Anterior cingulate cortex (tissue), 58 donors: ENCODE data around the gene SAA1.
"Not testable (repeated sequence)": the region's sequence is repeated elsewhere in the genome, so short reads cannot be mapped to it uniquely, and the experiment has no call there.

Experiments
- DNase-seq, 58 donors: peaks; one replicate each; lab custom pipeline; 2025; lab: John Stamatoyannopoulos, UW

SAA1 gene

DNA sequence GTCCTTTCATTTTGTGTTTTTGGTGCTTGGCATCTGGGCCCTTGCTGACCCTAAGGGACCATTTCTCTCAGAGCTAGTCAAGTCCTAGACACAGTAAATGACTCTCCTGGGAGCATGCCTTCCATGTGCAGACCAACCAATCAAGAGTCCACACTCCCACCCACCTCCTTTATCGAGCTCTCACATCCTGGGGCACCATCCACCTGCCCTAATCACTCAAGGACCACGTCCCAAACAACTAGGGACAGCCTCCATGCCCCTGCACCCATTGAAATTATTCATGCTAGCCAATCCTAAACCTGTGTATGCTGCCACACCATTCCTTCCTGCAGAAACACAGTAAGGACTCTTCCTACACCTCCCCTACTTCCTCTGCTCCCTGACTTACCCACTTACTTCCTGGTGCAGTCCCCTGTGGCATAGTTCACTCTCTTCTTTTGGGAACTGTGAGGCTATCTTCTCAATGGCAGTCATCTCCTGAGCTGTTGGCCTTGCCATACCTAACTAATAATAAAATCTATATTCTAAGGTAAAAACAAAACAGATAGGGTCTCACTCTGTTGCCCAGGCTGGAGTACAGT, 11.2 kb upstream of the SAA1 start:
- no peak for DNase-seq

DNA sequence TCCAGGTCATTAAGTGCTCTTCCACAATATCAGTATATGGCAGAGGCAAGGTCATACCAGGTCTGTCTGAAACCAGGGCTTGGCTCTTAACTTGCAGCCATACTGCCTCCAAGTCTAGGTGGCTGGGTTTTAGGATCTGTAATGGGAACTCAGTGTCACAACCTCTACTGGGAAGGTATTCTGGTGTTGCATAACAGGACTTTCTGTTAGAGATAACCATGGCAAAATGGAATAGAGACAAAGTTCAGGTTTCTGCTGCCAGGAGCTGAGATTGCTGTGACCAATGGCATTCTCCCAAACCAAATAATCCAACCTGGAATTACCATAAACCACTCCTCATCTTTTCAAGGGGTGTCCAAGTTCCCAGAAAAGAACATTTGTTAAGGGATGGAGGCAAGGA, 6.8 kb upstream of the SAA1 start:
- DNase-seq, result no peak

DNA sequence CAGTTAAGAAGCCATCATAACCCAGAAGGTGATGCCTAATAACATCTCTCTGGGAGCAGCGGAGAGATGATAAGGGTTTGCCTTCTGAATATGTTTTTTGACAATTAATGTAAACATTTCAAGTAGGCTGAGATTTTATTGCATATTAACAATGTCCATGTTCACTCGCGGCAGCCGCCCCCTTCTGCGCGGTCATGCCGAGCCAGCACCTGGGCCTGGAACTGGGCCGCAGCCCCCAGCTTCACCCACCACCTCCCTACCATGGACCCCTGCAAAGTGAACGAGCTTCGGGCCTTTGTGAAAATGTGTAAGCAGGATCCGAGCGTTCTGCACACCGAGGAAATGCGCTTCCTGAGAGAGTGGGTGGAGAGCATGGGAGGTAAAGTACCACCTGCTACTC, 4.3 kb upstream of the SAA1 start:
- no peak for DNase-seq

DNA sequence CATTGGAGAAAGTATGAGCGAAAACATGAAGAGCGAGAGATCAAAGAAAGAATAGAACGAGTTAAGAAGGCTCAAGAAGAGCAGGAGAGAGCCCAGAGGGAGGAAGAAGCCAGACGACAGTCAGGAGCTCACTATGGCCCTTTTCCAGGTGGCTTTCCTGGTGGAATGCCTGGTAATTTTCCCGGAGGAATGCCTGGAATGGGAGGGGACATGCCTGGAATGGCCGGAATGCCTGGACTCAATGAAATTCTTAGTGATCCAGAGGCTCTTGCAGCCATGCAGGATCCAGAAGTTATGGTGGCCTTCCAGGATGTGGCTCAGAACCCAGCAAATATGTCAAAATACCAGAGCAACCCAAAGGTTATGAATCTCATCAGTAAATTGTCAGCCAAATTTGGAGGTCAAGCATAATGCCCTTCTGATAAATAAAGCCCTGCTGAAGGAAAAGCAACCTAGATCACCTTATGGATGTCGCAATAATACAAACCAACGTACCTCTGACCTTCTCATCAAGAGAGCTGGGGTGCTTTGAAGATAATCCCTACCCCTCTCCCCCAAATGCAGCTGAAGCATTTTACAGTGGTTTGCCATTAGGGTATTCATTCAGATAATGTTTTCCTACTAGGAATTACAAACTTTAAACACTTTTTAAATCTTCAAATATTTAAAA, 3.2 kb upstream of the SAA1 start:
- DNase-seq, result not testable (repeated sequence)

DNA sequence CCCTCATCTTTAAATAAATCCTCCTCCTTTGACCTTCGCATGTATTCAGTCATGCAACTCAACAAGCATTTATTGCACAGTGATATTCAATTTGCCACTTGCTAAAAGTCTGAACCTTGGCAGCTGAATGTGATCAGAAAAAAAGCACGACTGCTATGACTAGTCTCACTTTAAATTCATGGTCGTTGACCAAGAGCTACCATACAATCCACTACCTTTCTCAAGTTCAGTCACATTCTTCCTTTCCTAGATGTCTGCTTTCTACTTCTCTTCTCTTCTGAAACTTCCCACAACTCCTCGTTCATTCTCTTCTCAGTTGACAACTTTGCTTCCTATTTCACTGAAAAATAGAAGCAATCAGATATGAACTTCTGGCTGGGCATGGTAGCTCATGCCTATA, 2.0 kb upstream of the SAA1 start:
- no peak for DNase-seq

DNA sequence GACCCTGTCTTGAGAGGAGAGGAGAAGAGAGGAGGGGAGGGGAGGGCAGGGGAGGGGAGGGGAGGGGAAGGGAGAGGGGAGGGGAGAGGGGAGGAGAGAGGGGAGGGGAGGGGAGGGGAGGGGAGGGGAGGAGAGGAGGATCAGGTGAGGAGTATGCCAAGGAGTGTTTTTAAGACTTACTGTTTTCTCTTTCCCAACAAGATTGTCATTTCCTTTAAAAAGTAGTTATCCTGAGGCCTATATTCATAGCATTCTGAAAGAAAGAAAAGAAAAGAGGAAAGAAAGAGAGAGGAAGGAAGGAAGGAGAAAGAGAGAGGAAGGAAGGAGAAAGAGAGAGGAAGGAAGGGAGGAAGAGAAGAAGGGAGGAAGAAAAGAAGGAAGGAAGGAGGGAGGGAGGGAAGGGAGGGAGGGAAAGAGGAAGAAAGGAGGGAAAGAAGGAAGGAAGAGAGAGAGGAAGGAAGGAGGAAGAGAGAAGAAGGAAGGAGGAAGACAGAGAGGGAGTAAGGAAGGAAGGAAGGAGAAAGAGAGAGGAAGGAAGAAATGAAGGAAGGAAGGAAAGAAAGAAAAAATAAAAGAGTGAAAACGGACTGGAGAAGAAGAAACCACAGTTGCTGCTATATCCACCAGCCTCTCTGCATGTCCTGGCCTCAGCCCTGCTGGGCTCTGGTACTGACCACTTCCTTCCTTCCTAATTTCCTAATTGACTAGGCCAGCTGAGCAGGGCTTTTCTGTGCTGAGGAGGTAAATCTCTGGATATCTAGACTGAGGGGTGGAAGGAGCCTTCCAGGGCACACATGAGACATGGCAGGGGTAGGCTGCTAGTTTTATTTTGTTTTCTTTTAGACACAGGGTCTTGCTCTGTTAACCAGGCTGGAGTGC, 1.1 kb upstream of the SAA1 start:
- no peak for DNase-seq

DNA sequence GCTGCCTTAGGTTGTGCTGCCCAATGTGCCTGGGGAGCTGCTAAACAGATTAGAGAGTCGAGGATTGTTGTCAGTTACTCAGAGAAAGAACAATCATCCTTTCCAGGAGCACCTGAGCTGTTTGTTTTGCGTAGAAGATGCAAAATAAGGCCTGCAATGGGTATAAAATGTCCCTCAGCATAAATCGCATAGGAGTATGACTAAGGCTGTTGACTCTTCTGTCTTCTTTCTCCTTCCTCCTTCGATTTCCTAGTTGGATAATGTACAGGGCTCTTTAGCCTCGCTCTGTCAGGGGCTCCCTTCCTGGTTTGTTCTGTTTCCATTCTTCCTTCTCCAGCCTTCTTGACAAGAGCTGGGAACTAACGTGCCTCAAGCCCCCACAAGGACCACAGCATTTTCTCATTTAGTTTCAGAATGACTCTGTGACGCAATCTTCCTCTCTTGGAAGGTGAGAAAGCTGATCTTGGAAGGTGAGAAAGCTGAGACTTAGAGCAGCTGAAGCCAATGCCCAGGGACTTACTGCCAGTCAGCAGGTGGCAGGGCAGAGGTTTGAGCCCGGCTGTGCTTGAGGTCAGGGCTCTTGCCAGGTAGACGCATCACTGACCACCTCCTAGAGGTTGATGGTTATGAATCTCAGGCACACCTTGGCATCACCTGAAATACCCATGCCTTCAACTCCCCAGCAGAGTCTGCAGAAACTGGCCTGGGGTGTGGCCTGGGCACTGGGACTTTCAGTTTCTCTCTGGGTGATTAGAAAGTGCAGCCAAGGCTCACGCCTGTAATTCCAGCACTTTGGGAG, 1.5 kb downstream of the SAA1 start:
- not testable (repeated sequence) for DNase-seq

DNA sequence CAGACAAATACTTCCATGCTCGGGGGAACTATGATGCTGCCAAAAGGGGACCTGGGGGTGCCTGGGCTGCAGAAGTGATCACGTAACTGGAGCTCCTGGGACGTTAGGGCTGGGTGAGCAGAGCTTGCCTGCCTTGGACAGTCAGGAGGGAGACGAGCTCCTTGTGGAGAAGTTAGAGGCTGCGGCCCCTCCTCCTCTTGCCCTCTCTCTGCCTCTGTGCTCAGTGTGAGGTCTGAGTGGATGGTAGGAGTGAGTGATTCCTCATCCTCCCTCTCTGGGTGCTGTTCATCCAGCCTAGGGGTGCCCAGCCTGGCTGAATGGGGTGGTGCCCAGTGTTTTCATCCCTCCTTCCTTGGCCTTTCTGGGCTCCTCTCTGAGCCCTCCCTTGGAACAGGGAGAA, 3.2 kb downstream of the SAA1 start:
- DNase-seq, result not testable (repeated sequence)

DNA sequence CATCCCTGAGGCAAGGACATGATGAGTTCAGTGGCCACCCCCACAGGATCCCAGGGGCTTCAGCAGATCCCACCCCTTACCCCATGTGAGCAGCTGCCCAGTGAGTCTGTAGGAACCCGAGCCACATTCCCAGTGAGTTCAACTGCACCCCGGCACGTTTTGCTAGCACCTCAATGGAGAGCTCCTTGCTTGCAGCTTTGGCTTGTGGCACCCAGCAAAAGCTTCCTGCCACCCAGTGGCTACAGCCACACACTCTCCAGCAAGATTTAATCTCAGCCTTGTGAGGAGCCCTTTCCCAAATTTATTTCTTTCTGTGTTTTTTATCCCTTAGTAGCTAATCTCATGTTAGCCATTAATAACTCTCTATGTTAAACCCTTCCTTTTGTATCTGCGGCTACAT, 4.0 kb downstream of the SAA1 start:
- DNase-seq, result no peak

DNA sequence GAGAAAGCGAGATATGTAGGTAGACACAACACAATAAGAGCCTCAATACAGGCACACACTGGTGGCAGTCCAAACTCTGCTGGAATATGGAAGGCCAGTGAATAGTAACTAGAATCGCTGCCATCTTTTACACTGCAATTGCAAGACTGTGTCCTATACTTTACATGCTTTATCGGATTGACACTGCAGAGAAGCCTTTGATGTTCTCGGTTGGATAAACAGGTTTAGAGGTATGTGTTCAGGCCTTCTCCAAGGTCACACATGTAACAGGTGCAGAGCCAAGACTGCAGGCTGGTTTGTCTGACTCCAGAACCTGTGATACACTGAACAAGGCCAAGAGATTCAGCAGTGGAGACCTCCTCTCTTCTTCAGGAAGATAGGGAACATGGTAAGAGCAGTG, 5.1 kb downstream of the SAA1 start:
- no peak for DNase-seq

DNA sequence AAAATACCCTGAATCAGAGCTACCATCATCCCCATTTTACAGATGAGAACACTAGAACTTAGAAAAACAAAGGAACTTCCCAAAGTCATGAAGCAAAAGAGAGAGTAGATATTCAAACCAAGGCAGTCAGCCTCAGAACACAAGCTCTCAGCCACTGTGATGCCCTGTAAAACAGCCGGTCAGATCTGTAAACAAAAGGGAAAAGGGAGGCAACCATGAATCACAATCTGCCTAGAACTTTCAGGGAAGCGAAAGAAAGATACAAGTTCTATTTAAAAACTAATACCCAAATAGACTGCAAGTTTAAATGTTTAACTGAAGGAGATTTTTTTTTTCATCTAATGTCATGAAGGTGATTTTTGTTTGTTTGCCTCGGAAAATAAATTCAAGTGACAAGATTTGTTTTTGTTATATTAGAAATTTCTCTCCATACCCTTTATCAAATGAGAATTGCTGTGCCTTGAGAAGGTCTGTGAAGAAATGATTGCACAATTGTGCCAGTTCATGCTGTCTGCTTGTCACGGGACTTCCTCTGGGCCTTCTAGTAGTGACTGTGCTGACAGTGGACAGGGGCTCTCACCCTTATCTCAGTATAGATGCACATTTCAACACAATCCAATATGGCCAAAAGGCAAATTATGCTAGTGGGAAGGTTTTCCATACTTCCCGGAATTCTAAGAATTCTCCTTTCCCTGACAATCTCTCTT, 11.7 kb downstream of the SAA1 start:
- peak in 6 of 58 donors; percentile 0 to 36 (median 4) for DNase-seq

DNA sequence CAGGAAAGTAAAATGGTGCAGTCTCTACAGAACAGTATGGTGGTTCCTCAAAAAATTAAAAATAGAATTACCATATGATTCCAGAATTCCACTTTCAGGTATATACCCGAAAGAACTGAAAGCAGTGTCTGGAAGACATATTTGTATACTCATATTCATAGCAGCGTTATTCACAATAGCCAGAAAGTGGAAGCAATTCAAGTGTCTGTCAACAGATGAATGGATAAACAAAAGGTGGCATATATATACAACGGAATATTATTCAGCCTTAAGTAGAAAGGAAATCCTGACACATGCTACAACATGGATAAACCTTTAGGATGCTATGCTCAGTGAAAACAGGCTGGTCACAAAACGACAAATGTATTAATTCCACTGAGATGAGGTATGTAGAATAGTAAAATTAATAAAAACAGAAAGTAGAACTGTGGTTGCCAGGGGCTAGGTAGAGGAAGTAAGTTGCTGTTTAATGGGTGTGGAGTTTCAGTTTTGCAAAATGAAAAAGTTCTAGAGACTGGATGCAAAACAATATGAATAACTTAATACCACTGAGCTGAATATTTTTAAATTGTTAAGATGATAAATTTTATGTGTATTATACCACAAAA, 14.5 kb downstream of the SAA1 start:
- no peak for DNase-seq

DNA sequence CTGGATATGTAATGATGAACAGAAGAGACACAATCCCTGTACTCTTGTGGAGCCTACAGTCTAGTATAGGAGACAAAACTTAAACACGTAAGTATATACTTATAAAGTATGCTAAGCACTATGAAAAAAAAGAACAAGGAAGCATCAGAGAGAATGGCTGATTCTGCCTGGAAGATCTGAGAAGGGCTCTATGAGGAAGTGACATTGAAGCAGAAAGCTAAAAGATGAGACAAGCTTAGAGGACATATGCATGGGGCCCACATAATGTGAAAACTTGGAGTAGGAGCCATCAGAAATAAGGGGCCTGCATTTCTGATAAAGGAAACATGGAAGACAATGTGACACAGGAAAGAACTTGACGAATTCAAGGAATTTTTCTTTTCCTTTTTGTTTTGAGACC, 16.6 kb downstream of the SAA1 start:
- no peak for DNase-seq

DNA sequence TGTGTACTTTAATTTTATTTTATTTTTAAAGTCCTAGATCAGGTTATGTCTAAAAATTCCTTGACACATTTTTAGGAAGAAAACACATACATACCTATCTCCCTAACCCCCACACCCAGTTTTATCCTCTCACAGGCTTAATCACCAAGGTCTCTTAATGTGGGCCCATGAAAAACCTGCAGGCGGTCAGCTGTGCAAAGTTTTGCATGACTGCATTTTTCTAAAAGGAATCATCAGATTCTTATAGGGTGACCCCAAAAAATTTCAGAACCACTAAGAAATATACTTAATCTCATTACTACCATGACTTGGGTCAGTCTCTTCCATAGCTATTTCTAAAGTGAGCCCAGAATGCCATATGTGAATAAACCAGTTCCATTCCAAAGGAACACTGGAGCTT, 19.8 kb downstream of the SAA1 start:
- no peak for DNase-seq

DNA sequence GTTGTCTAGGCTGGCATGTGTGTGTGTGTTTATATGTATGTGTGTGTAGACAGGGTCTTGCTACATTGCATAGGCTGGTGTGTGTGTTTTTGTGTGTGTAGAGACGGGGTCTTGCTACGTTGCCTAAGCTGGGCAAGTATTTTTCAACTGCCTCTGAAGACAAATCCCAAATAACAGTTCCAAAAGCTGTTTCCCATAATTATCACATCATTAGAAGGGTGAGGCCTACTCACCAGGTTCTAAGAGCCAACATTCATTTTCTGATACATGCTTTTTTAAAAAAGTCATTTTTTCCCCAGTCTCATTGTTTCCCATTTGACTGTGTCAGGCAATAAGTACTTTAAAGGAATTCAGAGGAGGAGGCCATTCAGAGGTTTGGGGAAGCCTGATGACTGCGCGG, 22.8 kb downstream of the SAA1 start:
- no peak for DNase-seq

DNA sequence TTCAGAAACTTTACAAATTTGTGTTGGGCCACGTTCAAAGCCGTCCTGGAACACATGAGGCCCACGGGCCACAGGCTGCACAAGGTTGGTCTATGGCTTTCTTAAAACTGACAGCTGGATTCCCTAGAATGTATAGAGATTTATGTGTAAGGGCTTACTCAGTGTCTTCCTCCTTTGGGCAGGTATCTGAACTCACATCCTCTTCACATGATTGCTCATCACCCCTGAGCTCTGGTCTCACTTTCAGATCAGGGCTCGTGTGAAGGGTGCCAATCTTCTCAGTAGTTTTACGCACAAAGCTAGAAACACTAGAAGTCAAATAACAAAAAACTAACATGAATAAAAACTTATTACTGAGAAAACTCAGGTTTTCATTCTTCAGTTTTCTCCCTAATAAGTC, 28.8 kb downstream of the SAA1 start:
- no peak for DNase-seq

DNA sequence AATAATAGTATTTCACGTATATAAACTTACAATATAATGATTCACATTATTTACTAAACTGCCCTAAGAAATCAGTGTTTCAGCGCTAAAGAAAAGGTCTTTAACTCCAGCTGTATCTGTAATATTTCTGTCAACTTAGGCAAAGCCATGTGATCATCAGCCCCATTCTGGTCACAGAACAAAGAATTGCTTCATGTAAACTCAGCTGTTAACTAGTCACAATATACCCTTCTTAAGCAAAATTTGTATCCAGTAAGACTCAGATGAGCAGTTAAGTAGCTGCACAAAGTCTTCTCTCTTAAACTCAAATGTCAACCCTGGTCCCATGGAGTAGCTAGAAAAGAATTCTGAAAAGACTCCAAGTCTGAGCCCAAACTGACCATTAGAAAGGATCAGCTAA, 29.3 kb downstream of the SAA1 start:
- peak in 1 of 58 donors; percentile 32 for DNase-seq

DNA sequence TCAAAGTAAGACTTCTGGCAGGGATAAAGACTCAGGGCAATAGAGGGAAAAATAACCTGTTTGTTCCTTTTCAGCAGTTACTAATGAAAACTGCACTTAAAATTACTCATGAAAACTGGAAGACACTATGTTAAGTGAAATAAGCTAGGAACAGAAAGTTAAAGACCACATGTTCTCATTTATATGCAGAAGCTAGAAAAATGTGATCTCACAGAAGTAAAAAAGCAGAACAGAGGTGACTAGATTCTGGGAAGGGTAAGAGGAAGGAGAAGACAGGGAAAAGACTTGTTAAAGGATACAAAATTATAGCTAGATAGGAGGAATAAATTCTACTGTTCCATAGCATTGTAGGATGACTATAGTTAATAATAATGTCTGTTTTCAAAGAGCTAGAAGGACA, 33.7 kb downstream of the SAA1 start:
- DNase-seq, result no peak

DNA sequence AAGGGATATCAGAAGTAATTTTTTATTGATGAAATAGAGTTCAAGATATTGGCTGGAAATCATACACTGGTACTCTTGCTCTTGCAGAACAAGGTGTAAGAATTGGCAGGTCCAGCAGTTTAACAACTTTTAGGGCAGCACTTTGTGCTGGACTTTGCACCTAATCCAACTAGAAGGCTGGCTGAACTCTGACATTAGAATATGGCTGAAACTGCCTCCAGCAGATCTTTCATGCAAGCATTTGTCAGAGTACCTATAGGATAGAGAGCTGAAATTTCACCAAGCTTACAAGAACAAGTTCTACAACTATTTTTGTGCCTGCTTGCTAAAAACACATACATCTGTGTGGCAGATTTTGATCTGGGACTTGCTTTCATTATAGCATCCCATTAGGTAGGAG, 38.7 kb downstream of the SAA1 start:
- no peak for DNase-seq
